Testis (tissue), 2 donors: Measurements from ENCODE around the gene SPAG9.

Experiments
- POLR2A ChIP-seq: fragments of 450-650 bp; IDR thresholded peaks from one replicate; pipeline ENCODE4 v1.6.1; 2017; ENCODE audit warnings: antibody characterized with exemption, mild to moderate bottlenecking, moderate library complexity
- TF ChIP-seq, protein P1 (sequence below), 3 experiments: fragments of 450-650 bp in 2 of 3; fragments of 200-600 bp in 1 of 3; sonication (generic) in 1 of 3; IDR thresholded peaks; one replicate each; pipeline ENCODE4 v1.5.1; 2016 to 2019; ENCODE audit warnings: antibody characterized with exemption in 3 of 3, mild to moderate bottlenecking in 2 of 3, moderate library complexity in 1 of 3

DNA sequence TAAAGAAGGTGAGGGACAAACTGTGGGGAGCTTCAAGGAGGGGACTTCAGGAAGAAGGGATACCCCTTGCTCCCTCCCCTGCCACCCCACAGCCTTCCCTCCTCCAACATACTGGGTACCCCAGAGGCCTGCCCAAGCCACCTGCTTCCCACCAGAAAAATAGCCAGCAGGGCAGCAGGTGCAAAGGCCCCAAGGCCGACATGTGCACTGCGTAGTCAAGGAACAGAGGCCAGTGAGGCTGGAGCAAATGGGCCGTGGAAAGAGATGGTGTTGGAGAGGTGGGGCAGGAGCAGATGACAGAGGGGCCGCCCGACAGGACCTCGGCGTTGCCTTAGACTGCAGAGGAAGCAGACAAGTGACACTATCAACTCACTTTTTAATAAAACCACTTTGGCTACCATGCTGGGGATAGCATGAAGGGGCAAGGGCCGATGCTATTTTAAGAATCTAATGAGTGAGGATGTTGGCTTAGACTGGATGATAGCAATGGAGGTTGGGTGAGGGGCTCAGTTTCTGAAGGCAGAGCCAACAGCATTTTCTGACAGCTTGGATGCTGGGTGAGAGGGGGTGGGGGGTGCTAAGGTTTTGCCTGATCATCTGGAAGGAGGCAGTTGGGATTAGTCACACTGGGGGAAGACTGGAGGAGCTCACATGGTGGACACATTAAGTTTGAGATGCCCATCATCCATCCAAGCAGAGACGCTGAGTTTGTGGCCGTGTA, 181.7 kb downstream of the SPAG9 start:
- TF ChIP-seq, protein P1, sequence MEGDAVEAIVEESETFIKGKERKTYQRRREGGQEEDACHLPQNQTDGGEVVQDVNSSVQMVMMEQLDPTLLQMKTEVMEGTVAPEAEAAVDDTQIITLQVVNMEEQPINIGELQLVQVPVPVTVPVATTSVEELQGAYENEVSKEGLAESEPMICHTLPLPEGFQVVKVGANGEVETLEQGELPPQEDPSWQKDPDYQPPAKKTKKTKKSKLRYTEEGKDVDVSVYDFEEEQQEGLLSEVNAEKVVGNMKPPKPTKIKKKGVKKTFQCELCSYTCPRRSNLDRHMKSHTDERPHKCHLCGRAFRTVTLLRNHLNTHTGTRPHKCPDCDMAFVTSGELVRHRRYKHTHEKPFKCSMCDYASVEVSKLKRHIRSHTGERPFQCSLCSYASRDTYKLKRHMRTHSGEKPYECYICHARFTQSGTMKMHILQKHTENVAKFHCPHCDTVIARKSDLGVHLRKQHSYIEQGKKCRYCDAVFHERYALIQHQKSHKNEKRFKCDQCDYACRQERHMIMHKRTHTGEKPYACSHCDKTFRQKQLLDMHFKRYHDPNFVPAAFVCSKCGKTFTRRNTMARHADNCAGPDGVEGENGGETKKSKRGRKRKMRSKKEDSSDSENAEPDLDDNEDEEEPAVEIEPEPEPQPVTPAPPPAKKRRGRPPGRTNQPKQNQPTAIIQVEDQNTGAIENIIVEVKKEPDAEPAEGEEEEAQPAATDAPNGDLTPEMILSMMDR (IDR thresholded peaks at IDR 0.05): no peak
- no peak for TF ChIP-seq POLR2A
